ENCODE data around the gene MBOAT7.
"Not testable (repeated sequence)": the region's sequence is repeated elsewhere in the genome, so short reads cannot be mapped to it uniquely, and the experiment has no call there.

The MBOAT7 gene

DNA sequence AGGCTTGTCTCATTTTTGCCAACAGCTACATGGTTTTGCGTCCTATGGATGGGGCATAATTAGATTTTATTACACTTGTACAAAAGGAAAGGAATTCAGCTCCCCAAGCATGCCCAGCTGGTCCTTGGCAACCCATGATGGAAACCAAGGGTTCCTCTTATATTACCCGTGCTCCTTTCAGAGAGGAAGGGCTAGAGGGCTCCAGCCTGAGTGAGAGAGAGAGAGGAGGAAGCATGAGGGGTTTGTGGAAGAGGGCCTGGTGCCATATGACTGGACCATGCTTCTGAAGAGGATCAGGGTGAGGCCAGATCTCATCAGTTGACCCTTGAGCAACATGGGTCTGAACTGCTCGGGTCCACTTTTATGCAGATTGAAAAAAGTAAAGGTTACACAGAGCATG lies 7.7 kb upstream of the MBOAT7 start:
- no peaks in the 10 kb centered on the region for H3K9me3 ChIP-seq
- H3K4me1 ChIP-seq (ENCODE audit: control insufficient read depth in 1 of 2, insufficient read depth in 1 of 2, low read depth in 1 of 2, low read length in 1 of 2) = peaks cover 40 to 44% of the 10 kb centered on the region in 2 experiments
- H3K27me3 ChIP-seq = no peaks in the 10 kb centered on the region
- peak overlapping the region; percentile 50 for H3K27ac ChIP-seq
- TF ChIP-seq, protein P1, sequence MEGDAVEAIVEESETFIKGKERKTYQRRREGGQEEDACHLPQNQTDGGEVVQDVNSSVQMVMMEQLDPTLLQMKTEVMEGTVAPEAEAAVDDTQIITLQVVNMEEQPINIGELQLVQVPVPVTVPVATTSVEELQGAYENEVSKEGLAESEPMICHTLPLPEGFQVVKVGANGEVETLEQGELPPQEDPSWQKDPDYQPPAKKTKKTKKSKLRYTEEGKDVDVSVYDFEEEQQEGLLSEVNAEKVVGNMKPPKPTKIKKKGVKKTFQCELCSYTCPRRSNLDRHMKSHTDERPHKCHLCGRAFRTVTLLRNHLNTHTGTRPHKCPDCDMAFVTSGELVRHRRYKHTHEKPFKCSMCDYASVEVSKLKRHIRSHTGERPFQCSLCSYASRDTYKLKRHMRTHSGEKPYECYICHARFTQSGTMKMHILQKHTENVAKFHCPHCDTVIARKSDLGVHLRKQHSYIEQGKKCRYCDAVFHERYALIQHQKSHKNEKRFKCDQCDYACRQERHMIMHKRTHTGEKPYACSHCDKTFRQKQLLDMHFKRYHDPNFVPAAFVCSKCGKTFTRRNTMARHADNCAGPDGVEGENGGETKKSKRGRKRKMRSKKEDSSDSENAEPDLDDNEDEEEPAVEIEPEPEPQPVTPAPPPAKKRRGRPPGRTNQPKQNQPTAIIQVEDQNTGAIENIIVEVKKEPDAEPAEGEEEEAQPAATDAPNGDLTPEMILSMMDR (IDR thresholded peaks at IDR 0.05) = no peak
- H3K4me3 ChIP-seq (ENCODE audit: low read depth in 1 of 2, low read length in 1 of 2) = no peak overlapping the region
- peaks cover 82% of the 10 kb centered on the region for H3K36me3 ChIP-seq

DNA sequence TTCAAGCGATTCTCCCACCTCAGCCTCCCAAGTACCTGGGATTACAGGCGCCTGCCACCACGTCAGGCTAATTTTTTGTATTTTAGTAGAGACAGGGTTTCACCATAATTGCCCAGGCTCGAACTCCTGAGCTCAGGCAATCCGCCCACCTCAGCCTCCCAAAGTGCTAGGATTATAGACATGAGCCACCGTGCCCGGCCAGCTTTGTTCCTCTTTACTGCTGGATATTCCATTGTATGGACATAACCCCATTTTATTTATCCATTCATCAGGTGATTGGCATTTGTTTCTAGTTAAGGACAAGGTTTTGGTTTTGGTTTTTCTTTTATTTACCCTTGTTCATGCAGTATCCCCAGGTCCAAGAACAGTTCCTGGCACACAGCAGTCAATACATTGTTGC lies 7.2 kb upstream of the MBOAT7 start:
- TF ChIP-seq, protein P1 (IDR thresholded peaks at IDR 0.05) = no peak
- Histone ChIP-seq H3K27ac (peak overlapping the region; percentile 50), H3K36me3 (peaks cover 79% of the 10 kb centered on the region), H3K9me3 (no peaks in the 10 kb centered on the region), H3K4me3 (ENCODE audit: low read depth in 1 of 2, low read length in 1 of 2) (no peak overlapping the region), H3K4me1 (ENCODE audit: control insufficient read depth in 1 of 2, insufficient read depth in 1 of 2, low read depth in 1 of 2, low read length in 1 of 2) (peaks cover 38 to 43% of the 10 kb centered on the region in 2 experiments), H3K27me3 (no peaks in the 10 kb centered on the region)

DNA sequence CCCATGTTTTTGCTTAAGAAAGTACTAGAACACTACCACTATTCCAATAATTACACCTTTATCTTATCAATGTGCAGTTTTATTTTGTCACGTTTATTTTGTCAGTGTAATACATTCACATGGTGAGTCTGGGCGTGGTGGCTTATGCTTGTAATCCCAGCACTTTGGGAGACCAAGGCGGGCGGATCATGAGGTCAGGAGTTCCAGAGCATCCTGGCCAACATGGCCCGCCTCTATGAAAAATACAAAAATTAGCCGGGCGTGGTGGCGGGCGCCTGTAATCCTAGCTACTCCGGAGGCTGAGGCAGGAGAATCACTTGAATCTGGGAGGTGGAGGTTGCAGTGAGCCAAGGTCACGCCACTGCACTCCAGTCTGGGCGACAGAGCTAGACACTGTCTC lies 5.1 kb upstream of the MBOAT7 start:
- Histone ChIP-seq H3K4me1 (ENCODE audit: control insufficient read depth in 1 of 2, insufficient read depth in 1 of 2, low read depth in 1 of 2, low read length in 1 of 2) (peaks cover 24 to 29% of the 10 kb centered on the region in 2 experiments), H3K36me3 (peaks cover 71% of the 10 kb centered on the region), H3K27ac (peak overlapping the region; percentile 59)
- H3K4me3 ChIP-seq (ENCODE audit: low read depth in 1 of 2, low read length in 1 of 2); H3K27me3 ChIP-seq; H3K9me3 ChIP-seq: not testable (repeated sequence)

DNA sequence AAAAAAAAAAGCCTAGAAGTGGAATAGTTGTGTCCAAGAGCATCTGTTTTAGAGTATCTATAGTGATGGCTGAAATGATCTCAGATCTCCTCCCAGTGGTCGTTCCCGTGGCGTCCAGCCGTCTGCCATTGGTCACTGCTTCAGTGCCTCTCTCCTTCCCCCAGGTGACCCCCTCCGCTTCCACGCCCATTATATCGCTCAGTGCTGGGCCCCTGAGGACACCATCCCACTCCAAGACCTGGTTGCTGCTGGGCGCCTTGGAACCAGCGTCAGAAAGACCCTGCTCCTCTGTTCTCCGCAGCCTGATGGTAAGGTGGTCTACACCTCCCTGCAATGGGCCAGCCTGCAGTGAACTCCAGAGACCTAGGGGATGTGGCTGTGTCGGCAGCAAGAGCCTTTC lies 3.6 kb upstream of the MBOAT7 start:
- H3K27ac ChIP-seq = no peak overlapping the region
- TF ChIP-seq, protein P1 (IDR thresholded peaks at IDR 0.05) = no peak
- H3K36me3 ChIP-seq = peaks cover 58% of the 10 kb centered on the region
- H3K4me1 ChIP-seq (ENCODE audit: control insufficient read depth in 1 of 2, insufficient read depth in 1 of 2, low read depth in 1 of 2, low read length in 1 of 2) = peaks cover 22 to 34% of the 10 kb centered on the region in 2 experiments
- no peaks in the 10 kb centered on the region for H3K9me3 ChIP-seq
- no peaks in the 10 kb centered on the region for H3K27me3 ChIP-seq
- peak overlapping the region; percentile 21 to 88 for H3K4me3 ChIP-seq (ENCODE audit: low read depth in 1 of 2, low read length in 1 of 2)

DNA sequence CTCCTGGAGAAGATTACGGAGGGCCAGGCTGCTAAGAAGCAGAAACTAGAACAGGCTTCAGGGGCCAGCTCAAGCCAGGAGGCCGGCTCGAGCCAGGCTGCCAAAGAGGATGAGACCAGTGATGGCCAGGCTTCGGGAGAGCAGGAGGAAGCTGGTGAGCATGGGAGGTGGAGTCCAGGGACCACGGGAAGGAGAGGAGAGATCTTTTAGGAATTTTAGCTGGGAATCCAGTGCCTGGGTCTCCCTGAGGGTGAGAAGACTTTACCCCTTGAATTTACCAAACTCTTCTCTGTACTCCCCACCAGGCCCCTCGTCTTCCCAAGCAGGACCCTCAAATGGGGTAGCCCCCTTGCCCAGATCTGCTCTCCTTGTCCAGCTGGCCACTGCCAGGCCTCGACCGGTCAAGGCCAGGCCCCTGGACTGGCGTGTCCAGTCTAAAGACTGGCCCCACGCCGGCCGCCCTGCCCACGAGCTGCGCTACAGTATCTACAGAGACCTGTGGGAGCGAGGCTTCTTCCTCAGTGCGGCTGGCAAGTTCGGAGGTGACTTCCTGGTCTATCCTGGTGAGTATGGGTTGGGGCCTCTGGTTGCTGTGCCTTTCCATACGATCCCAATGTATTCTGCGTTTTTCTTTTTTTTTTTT lies 2.6 kb upstream of the MBOAT7 start:
- Histone ChIP-seq H3K36me3 (peaks cover 57% of the 10 kb centered on the region), H3K4me1 (ENCODE audit: control insufficient read depth in 1 of 2, insufficient read depth in 1 of 2, low read depth in 1 of 2, low read length in 1 of 2) (peaks cover 30 to 41% of the 10 kb centered on the region in 2 experiments), H3K27ac (peak overlapping the region; percentile 100), H3K27me3 (no peaks in the 10 kb centered on the region), H3K4me3 (ENCODE audit: low read depth in 1 of 2, low read length in 1 of 2) (peak overlapping the region; percentile 88 to 100), H3K9me3 (no peaks in the 10 kb centered on the region)
- TF ChIP-seq, protein P1 (IDR thresholded peaks at IDR 0.05) = no peak

DNA sequence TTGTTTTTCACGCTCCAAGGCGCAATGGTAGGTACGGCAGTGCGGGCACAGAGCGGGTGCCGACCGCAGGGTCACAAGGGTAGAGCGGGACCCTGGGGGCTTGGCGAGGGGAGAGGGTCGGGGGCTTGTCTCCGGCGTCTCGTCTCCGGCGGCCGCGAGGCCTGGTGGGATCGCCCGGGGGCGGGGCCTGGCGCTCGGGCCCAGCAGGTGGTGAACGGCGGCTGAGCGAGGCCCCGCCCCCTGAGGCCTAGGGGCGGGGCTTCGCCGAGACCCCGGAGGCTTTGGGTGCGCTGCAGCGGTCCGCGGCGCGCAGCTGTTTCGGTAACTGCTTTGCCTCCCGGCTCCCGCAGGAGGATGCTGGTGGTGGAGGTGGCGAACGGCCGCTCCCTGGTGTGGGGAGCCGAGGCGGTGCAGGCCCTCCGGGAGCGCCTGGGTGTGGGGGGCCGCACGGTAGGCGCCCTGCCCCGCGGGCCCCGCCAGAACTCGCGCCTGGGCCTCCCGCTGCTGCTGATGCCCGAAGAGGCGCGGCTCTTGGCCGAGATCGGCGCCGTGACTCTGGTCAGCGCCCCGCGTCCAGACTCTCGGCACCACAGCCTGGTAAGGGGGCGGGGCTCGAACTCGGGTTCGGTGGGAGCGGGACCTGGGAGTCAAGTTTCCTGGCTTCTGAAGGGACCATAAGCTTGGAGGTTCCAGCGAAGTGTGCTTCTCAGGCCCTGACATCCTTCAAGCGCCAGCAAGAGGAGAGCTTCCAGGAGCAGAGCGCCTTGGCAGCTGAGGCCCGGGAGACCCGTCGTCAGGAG lies 1.8 kb upstream of the MBOAT7 start, which contains the start of gene TSEN34:
TSS of gene TSEN34 (plus strand) at position 298 of the 800 bp plus-strand sequence. CDS start at position 355, 57 bp downstream.
- Histone ChIP-seq H3K27me3 (no peaks in the 10 kb centered on the region), H3K36me3 (peaks cover 57% of the 10 kb centered on the region), H3K27ac (peak within 1 kb of the TSS; percentile 100), H3K4me1 (ENCODE audit: control insufficient read depth in 1 of 2, insufficient read depth in 1 of 2, low read depth in 1 of 2, low read length in 1 of 2) (peaks cover 38 to 45% of the 10 kb centered on the region in 2 experiments), H3K9me3 (no peaks in the 10 kb centered on the region), H3K4me3 (ENCODE audit: low read depth in 1 of 2, low read length in 1 of 2) (peak within 1 kb of the TSS; percentile 88 to 100)
- TF ChIP-seq, protein P1 (IDR thresholded peaks at IDR 0.05) = peak; percentile 23
